HepG2 (cell line): ENCODE measurements around the gene MICAL3. TPM values are rescaled to one million over a fixed set of nuclear protein-coding genes. Genes with fewer than 3 reads are reported as not detected.

ENCODE experiments used
- BHLHE40 ChIP-seq: IDR thresholded peaks from 2 replicates; pipeline ENCODE4 v1.6.1; 2011; ENCODE audit warnings: low read length, improper control_type of control experiment
- CENPX ChIP-seq: sonication (generic); formaldehyde crosslinking; IDR thresholded peaks from 2 replicates; pipeline ENCODE4 v1.9.0; 2021; ENCODE audit warnings: mild to moderate bottlenecking, missing genetic modification reagents, moderate library complexity
- FOXA1 ChIP-seq, 2 experiments: fragments of 450-650 bp in 1 of 2; sonication (generic) in 1 of 2; formaldehyde crosslinking in 1 of 2; IDR thresholded peaks; 2 replicates each; pipeline versions ENCODE4 v1.4.0 to v1.6.1; 2016 to 2020; ENCODE audit warnings: missing genetic modification reagents in 1 of 2
- FOXC1 ChIP-seq: sonication (generic); formaldehyde crosslinking; IDR thresholded peaks from 2 replicates; pipeline ENCODE4 v1.8.0; 2022; ENCODE audit warnings: mild to moderate bottlenecking, missing genetic modification reagents, borderline replicate concordance
- IKZF4 ChIP-seq: sonication (generic); formaldehyde crosslinking; IDR thresholded peaks from 2 replicates; pipeline ENCODE4 v1.5.1; 2020; ENCODE audit warnings: borderline replicate concordance, mild to moderate bottlenecking, low read depth, missing genetic modification reagents; ENCODE audit errors: not compliant biosample characterization
- KMT2A ChIP-seq: sonication (generic); formaldehyde crosslinking; IDR thresholded peaks from 2 replicates; pipeline ENCODE4 v1.4.0; 2020; ENCODE audit warnings: missing genetic modification reagents
- MAF1 ChIP-seq: sonication (generic); formaldehyde crosslinking; IDR thresholded peaks from 2 replicates; pipeline ENCODE4 v1.5.0; 2020; ENCODE audit warnings: missing genetic modification reagents, borderline replicate concordance
- NR3C1 ChIP-seq: sonication (generic); formaldehyde crosslinking; IDR thresholded peaks from 2 replicates; pipeline ENCODE4 v1.4.0; 2020; ENCODE audit warnings: missing genetic modification reagents
- REPIN1 ChIP-seq: sonication (generic); formaldehyde crosslinking; IDR thresholded peaks from 2 replicates; pipeline ENCODE4 v1.8.0; 2022; ENCODE audit warnings: missing genetic modification reagents, low read depth, mild to moderate bottlenecking, borderline replicate concordance
- SP4 ChIP-seq: sonication (generic); formaldehyde crosslinking; IDR thresholded peaks from 2 replicates; pipeline ENCODE4 v1.8.1; 2023; ENCODE audit warnings: mild to moderate bottlenecking, missing genetic modification reagents
- XBP1 ChIP-seq: sonication (generic); formaldehyde crosslinking; IDR thresholded peaks from 2 replicates; pipeline ENCODE4 v1.5.0; 2020; ENCODE audit warnings: missing genetic modification reagents
- ZBTB3 ChIP-seq: sonication (generic); formaldehyde crosslinking; IDR thresholded peaks from 2 replicates; pipeline ENCODE4 v1.4.0; 2020; ENCODE audit warnings: low read depth, mild to moderate bottlenecking, moderate library complexity, missing genetic modification reagents, borderline replicate concordance
- ZFX ChIP-seq: sonication (generic); formaldehyde crosslinking; IDR thresholded peaks from 2 replicates; pipeline ENCODE4 v1.4.0; 2020; ENCODE audit warnings: mild to moderate bottlenecking, low read depth, missing genetic modification reagents, moderate library complexity
- ZFYVE20 ChIP-seq: sonication (generic); formaldehyde crosslinking; IDR thresholded peaks from 2 replicates; pipeline ENCODE4 v1.8.0; 2023; ENCODE audit warnings: low read depth, mild to moderate bottlenecking, moderate library complexity, missing genetic modification reagents, borderline replicate concordance
- ZNF160 ChIP-seq: sonication (generic); formaldehyde crosslinking; IDR thresholded peaks from 2 replicates; pipeline ENCODE4 v1.8.0; 2022; ENCODE audit warnings: mild to moderate bottlenecking, inconsistent platforms, missing genetic modification reagents
- ZNF674 ChIP-seq: sonication (generic); formaldehyde crosslinking; IDR thresholded peaks from 2 replicates; pipeline ENCODE4 v1.5.0; 2020; ENCODE audit warnings: low read depth, mild to moderate bottlenecking, missing genetic modification reagents
- ZNF780A ChIP-seq: sonication (generic); formaldehyde crosslinking; IDR thresholded peaks from 2 replicates; pipeline ENCODE4 v1.8.0; 2022; ENCODE audit warnings: mild to moderate bottlenecking, missing genetic modification reagents, moderate library complexity
- ZNF879 ChIP-seq: sonication (generic); formaldehyde crosslinking; IDR thresholded peaks from 2 replicates; pipeline ENCODE4 v1.8.1; 2023; ENCODE audit warnings: missing genetic modification reagents
- polyA plus RNA-seq, 8 experiments: library from polyadenylated mRNA; depleted of rRNA in 3 of 8; stranded (reverse) in 7 of 8; unstranded in 1 of 8; fragments of >200 nt; fragmentation: Illumina TruSeq in 4 of 8; extraction: Trizol in 4 of 8; gene quantifications; 2 replicates each; pipeline versions ENCODE4 v1.2.1 to v1.2.3, GENCODE V29; 2011 to 2016; ENCODE audit warnings: low read depth in 4 of 8, missing spikeins in 1 of 8, mixed read lengths in 1 of 8; ENCODE audit not compliant: insufficient read depth in 1 of 8
- total RNA-seq, 5 experiments: library from RNA; depleted of rRNA; stranded (reverse); fragments of >200 nt; fragmentation: Illumina TruSeq; extraction: Trizol; gene quantifications; 2 replicates each; pipeline ENCODE4 v1.2.3, GENCODE V29; 2016; ENCODE audit warnings: low read depth in 1 of 5
- TF ChIP-seq, protein P1 (sequence below): sonication (generic); formaldehyde crosslinking; IDR thresholded peaks from 2 replicates; pipeline ENCODE4 v1.4.0; 2020; ENCODE audit warnings: missing genetic modification reagents

Gene MICAL3
- total and polyA plus RNA-seq, 2 of the 13 experiments (the other 11 are each of a cell fraction or from before 2014, with no cell fraction given), result 5.3 to 12.5 TPM

DNA sequence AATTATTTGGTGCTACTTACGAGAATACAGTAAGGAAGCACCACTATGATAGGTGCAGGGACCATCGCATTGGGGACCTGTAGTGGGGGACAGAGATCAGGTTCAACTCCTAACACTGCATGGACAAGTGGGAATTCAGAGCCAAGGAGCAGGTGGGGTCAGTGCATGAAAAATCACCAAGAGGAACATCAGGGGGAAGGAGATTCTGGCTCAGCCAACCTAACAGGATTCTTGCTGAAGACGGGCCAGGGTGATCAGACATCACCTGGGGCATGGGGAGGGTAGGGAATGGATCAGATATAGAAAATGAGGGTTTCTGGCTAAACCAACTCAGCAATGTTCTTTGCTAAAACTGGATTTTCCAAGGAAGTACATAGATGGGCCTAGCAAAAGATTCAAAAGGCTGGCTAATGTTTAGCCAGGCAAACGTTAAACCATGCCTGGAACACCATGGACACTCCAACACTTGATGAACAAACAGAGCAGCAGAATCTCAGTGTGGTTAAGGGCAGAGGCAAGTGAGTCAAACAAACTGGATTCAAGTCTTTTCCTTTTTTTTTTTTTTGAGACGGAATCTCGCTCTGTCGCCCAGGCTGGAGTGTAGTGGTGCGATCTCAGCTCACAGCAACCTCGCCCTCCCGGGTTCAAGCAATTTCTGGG lies 70.0 kb downstream of the MICAL3 start (continued):
- TF ChIP-seq BHLHE40, result no peak
- TF ChIP-seq ZNF879 (CRISPR knock-in tag), result no peak
- TF ChIP-seq ZNF780A (CRISPR knock-in tag), result no peak
- TF ChIP-seq IKZF4 (CRISPR knock-in tag), result no peak
- TF ChIP-seq SP4 (CRISPR knock-in tag), result no peak
- TF ChIP-seq FOXC1 (CRISPR knock-in tag), result no peak
- no peak for TF ChIP-seq MAF1
- no peak for TF ChIP-seq XBP1
- no peak for TF ChIP-seq NR3C1
- TF ChIP-seq FOXA1 (IDR thresholded peaks at IDR 0.05), result no peak
- TF ChIP-seq FOXA1 (CRISPR knock-in tag; IDR thresholded peaks at IDR 0.05), result no peak
- TF ChIP-seq ZNF160 (CRISPR knock-in tag), result no peak
- no peak for TF ChIP-seq CENPX (CRISPR knock-in tag)
- no peak for TF ChIP-seq ZFYVE20 (CRISPR knock-in tag)
- TF ChIP-seq ZFX (CRISPR knock-in tag), result no peak
- TF ChIP-seq, protein P1, sequence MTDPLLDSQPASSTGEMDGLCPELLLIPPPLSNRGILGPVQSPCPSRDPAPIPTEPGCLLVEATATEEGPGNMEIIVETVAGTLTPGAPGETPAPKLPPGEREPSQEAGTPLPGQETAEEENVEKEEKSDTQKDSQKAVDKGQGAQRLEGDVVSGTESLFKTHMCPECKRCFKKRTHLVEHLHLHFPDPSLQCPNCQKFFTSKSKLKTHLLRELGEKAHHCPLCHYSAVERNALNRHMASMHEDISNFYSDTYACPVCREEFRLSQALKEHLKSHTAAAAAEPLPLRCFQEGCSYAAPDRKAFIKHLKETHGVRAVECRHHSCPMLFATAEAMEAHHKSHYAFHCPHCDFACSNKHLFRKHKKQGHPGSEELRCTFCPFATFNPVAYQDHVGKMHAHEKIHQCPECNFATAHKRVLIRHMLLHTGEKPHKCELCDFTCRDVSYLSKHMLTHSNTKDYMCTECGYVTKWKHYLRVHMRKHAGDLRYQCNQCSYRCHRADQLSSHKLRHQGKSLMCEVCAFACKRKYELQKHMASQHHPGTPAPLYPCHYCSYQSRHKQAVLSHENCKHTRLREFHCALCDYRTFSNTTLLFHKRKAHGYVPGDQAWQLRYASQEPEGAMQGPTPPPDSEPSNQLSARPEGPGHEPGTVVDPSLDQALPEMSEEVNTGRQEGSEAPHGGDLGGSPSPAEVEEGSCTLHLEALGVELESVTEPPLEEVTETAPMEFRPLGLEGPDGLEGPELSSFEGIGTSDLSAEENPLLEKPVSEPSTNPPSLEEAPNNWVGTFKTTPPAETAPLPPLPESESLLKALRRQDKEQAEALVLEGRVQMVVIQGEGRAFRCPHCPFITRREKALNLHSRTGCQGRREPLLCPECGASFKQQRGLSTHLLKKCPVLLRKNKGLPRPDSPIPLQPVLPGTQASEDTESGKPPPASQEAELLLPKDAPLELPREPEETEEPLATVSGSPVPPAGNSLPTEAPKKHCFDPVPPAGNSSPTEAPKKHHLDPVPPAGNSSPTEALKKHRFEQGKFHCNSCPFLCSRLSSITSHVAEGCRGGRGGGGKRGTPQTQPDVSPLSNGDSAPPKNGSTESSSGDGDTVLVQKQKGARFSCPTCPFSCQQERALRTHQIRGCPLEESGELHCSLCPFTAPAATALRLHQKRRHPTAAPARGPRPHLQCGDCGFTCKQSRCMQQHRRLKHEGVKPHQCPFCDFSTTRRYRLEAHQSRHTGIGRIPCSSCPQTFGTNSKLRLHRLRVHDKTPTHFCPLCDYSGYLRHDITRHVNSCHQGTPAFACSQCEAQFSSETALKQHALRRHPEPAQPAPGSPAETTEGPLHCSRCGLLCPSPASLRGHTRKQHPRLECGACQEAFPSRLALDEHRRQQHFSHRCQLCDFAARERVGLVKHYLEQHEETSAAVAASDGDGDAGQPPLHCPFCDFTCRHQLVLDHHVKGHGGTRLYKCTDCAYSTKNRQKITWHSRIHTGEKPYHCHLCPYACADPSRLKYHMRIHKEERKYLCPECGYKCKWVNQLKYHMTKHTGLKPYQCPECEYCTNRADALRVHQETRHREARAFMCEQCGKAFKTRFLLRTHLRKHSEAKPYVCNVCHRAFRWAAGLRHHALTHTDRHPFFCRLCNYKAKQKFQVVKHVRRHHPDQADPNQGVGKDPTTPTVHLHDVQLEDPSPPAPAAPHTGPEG (CRISPR knock-in tag), result no peak
- TF ChIP-seq REPIN1, result no peak
- TF ChIP-seq KMT2A, result no peak
- TF ChIP-seq ZNF674 (CRISPR knock-in tag), result no peak
- no peak for TF ChIP-seq ZBTB3 (CRISPR knock-in tag)
